GM12874 (cell line): ENCODE results near the gene CD164L2.
A peak's percentile ranks its signal among the peaks of the same experiment; 100 is the strongest.

Experiments used
- TF ChIP-seq, protein P1 (sequence below): IDR thresholded peaks from 2 replicates; pipeline ENCODE4 v1.5.1; 2011; ENCODE audit warnings: low read depth, mild to moderate bottlenecking, control low read depth, low read length, moderate library complexity; ENCODE audit not compliant: insufficient read depth

Gene CD164L2

DNA sequence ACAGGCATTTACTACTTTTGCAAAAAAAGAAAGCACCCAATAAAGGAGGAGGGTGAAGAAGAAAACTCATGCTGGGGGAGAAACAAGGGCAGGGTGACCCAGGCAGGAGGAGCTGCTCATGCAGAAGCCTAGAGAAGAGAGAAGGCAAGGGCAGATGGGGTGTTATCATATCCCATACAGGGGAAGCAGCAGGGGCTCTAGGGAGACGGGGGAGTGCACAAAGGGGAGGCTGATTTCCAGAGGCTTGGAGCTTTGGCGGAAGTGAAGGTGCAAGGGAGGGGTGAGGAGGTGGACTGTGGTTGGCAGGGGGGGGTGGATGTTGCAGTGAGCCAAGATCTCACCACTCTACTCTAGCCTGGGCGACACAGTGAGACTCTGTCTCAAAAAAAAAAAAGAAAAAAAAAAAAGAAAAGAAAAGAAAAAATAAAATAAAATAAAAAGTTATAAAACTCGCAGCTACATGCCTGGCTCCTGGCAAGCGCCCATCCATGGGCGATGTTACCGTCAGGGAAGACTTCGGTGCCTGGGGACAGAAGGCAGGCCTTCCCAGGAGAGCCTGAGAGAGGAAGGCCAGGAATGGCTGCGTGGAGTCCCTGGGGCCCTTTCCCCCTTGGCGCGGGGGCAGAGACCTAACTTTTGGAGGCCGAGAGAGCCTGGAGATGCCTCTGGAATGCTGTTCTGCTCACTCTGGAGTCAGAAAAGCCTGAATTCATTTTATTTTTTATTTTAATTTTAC lies 5.2 kb downstream of the CD164L2 start:
- TF ChIP-seq, protein P1, sequence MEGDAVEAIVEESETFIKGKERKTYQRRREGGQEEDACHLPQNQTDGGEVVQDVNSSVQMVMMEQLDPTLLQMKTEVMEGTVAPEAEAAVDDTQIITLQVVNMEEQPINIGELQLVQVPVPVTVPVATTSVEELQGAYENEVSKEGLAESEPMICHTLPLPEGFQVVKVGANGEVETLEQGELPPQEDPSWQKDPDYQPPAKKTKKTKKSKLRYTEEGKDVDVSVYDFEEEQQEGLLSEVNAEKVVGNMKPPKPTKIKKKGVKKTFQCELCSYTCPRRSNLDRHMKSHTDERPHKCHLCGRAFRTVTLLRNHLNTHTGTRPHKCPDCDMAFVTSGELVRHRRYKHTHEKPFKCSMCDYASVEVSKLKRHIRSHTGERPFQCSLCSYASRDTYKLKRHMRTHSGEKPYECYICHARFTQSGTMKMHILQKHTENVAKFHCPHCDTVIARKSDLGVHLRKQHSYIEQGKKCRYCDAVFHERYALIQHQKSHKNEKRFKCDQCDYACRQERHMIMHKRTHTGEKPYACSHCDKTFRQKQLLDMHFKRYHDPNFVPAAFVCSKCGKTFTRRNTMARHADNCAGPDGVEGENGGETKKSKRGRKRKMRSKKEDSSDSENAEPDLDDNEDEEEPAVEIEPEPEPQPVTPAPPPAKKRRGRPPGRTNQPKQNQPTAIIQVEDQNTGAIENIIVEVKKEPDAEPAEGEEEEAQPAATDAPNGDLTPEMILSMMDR = no peak

DNA sequence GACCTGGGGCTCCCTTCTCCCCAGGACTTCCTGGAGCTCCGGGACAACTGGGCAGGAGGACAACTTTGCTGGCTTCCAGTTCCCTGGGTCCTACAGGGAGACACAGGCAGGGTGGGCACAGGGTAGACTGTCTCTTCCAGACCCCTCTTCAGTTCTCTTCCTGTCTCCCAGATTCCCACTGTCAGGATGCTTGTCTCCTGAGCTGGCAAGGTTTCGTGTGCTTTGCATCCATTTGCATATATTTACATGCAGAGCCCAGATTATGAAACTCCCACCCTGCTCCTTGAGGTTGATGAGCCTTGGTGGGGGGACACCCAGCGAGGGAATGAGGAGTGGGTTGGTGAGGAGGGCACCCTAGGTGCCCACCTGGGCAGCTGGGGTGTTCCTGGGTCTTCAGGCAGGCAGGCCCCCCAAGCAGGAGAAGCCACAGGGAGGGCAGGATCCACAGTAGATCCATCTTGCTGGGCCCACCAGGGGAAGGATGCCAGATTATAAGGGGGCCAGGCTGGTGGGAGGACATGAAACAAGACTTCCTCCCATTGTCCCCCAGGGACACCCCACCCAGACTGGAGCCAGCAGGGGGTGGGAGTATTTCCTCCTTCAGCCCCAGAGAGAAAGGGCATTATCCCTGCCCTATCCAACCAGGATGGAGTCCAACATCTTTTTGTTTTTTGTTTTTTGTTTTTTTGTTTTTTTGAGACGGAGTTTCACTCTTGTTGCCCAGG lies 8.6 kb downstream of the CD164L2 start, which contains the start of gene FCN3:
Gene FCN3 (minus strand): TSS at position 463 of the 725 bp plus-strand sequence. CDS start 6 bp downstream, at position 457.
- TF ChIP-seq, protein P1 = no peak

DNA sequence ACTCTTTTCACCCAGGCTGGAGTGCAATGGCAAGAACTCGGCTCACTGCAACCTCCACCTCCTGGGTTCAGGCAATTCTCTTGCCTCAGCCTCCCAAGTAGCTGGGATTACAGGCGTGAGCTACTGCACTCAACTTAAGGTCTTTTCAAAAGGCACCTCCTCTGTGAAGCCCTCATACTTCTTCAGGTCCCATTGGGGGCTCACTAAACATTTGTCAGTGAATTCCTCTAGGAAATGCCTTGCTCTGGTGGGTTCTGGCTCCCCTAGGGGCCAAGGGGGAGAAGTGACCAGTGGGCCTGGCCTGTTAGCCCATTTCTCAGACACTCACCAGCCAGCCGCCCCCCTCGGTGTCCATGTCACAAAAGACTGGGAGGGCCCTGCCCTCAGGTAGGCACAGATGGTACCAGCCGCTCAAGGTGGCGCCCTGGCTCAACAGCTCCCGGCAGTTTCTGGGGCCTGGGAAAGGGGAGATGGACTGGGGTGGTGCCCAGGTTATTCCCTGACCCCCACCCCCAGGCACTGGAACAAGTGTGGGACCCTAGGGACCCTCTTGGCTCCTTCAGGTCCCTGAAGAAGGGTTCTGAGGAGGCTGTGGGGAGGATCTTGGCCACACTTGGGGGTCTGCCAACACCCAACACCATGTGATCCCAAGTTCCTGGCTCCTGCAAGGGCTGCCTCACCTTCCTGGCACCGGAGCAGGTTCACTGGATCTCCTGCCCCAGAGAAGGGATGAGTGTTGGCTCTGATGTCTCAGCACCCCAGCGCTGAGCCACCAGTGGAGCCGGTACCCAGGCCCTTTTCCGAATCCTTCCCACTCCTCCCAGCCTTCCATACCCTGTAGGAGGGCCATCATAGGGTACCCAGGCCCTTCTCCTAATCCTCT lies 10.1 kb downstream of the CD164L2 start:
- TF ChIP-seq, protein P1 = peak; percentile 41

DNA sequence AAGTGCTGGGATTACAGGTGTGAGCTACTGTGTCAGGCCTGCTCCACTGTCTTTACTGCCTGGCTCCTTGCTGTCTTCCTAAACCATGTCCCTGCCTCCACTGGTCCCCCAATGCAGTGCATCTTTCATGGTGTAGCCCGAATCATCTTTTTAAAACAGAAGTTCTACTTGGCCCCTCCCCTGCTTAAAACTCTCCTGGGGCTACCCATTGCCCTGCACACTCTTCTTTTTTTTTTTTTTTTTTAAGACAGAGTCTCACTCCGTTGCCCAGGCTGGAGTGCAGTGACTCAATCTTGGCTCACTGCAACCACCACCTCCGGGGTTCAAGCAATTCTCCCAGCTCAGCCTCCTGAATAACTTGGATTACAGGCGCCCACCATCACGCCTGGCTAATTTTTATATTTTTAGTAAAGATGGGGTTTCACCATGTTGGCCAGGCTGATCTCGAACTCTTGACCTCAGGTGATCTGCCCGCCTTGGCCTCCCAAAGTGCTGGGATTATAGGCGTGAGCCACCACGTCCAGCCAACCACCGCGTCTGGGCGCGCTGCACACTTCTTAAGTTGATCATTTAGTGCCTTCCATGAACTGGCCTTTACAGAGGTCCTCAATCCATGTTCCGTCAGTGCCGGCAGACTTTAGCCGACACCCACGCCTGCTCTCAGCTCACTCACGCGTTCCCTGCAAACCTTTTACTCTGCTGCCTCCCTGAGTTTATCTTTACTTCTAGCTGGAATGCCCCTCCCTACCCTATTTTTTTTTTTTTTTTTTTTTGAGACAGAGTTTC lies 10.9 kb downstream of the CD164L2 start:
- TF ChIP-seq, protein P1 = no peak

DNA sequence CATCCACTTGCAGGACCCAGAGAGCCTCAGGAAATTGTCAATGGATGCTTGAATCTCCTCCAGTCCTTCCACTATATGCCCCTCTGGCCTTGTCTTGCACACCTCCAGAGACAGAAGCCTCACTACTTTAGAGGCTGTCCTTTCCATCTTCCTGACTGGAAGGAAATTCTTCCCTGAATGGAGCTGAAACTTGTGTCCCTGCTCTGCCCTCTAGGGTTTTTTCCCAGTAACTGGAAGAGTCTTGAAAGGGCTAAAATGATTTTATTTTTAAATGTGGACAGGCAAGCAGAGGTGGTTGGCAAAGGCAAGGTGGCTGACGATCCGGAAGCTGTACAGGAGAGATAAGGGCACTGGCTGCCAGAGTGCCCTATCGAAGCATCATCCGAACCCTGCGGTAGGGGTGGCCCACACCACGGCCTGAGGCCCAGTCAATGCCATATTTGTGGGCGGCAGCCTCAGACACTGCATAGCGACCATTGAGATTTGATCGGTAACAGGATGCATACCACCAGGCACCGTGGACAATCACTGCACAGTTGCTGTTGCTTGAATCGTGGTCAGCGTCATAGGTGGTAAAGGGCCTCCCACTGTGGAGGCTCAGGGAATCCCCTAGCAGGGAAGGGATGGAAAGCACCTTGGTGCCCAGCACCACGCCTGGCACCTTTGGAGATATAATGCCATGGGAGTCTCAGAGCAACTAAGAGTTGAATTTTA lies 14.1 kb downstream of the CD164L2 start:
- TF ChIP-seq, protein P1 = no peak

DNA sequence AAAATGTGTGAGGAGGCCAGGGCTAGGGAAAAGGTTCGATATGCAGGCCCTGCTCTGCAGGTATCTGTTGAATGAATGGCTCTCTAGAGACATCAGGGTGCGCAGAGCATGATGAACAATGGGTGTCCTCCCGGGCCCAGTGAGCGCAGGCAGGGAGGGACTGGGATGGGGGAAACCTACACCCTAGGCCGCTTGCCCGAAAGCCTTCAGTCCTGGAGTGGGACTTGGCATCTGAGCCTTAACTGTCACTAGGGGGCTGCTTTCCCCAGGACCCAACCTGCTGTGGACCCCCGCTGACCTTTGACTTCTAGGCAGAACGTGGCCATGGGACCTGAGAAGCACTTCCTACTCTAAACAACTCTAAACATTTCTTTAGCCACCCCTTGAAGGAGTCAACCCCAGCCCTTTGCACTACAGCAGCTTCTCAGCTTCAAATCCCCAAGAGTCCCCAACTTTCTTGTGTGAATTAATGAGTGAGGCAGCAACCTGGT lies 15.9 kb downstream of the CD164L2 start:
- TF ChIP-seq, protein P1 = no peak
